ENCODE results near the gene MYO9A.

DNA sequence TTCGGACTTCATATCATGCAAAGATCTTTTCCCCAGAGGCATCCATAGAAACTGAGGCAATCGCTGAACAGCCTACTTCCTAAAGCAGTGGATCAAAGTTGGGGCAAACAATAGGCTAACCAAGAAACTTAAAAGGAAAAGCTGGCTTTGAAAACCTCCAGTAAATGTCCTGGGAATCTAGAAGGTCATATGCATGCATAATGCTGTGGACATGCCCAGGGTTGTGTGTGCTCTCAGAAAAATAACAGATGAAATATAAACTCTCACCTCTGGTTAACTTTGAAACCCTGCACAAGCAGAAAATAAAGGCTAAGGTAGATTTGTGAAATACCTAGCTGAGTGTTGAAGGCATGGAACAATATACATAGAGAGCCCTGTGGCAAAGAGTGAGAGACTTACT, 96.3 kb downstream of the MYO9A start:
- no peak for TF ChIP-seq EZH2 (IDR thresholded peaks at IDR 0.05; ENCODE audit: borderline replicate concordance, low read depth, low read length, poor library complexity, severe bottlenecking)
- TF ChIP-seq, protein P1, sequence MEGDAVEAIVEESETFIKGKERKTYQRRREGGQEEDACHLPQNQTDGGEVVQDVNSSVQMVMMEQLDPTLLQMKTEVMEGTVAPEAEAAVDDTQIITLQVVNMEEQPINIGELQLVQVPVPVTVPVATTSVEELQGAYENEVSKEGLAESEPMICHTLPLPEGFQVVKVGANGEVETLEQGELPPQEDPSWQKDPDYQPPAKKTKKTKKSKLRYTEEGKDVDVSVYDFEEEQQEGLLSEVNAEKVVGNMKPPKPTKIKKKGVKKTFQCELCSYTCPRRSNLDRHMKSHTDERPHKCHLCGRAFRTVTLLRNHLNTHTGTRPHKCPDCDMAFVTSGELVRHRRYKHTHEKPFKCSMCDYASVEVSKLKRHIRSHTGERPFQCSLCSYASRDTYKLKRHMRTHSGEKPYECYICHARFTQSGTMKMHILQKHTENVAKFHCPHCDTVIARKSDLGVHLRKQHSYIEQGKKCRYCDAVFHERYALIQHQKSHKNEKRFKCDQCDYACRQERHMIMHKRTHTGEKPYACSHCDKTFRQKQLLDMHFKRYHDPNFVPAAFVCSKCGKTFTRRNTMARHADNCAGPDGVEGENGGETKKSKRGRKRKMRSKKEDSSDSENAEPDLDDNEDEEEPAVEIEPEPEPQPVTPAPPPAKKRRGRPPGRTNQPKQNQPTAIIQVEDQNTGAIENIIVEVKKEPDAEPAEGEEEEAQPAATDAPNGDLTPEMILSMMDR (conservative IDR thresholded peaks at IDR 0.05; ENCODE audit: low read depth, low read length): no peak
